Midbrain (tissue), 1 donor: ENCODE results near the gene FAM107B.
"Not testable (repeated sequence)": the region's sequence is repeated elsewhere in the genome, so short reads cannot be mapped to it uniquely, and the experiment has no call there.

Source experiments
- DNase-seq: peaks from one replicate; lab custom pipeline; 2025; lab: John Stamatoyannopoulos, UW

Gene FAM107B

GRCh38 chr10:14664345-14664744 lies 110.4 kb downstream of the FAM107B start:
- DNase-seq: no peak

GRCh38 chr10:14661818-14662217 lies 112.9 kb downstream of the FAM107B start:
- DNase-seq: no peak

GRCh38 chr10:14660831-14661230 lies 113.9 kb downstream of the FAM107B start:
- no peak for DNase-seq

- DNase-seq: peak; percentile 2
These were observed 115.0 kb downstream of the FAM107B start for GRCh38 chr10:14659626-14660196.

GRCh38 chr10:14659137-14659536 lies 115.6 kb downstream of the FAM107B start:
- DNase-seq: not testable (repeated sequence)

GRCh38 chr10:14658331-14659127 lies 116.2 kb downstream of the FAM107B start:
- no peak for DNase-seq

- DNase-seq: no peak
These were observed 118.5 kb downstream of the FAM107B start for GRCh38 chr10:14656052-14656730.

GRCh38 chr10:14654821-14655382 lies 119.8 kb downstream of the FAM107B start:
- no peak for DNase-seq

GRCh38 chr10:14653271-14654161 lies 121.2 kb downstream of the FAM107B start:
- peak; percentile 27 for DNase-seq

GRCh38 chr10:14652816-14653215 lies 121.9 kb downstream of the FAM107B start:
- DNase-seq: no peak

- no peak for DNase-seq
These were observed 122.6 kb downstream of the FAM107B start for GRCh38 chr10:14652067-14652466.

GRCh38 chr10:14649739-14650138 lies 125.0 kb downstream of the FAM107B start:
- DNase-seq: no peak

GRCh38 chr10:14648946-14649345 lies 125.8 kb downstream of the FAM107B start:
- no peak for DNase-seq

- DNase-seq: peak; percentile 78
These were observed 126.5 kb downstream of the FAM107B start for GRCh38 chr10:14648005-14648765.

- DNase-seq: no peak
These were observed 129.3 kb downstream of the FAM107B start for GRCh38 chr10:14645239-14645960.

GRCh38 chr10:14639637-14640036 lies 135.1 kb downstream of the FAM107B start:
- DNase-seq: no peak

GRCh38 chr10:14635043-14635710 lies 139.5 kb downstream of the FAM107B start:
- no peak for DNase-seq

- DNase-seq: not testable (repeated sequence)
These were observed 140.1 kb downstream of the FAM107B start for GRCh38 chr10:14634572-14634971.

GRCh38 chr10:14625765-14626525 lies 148.8 kb downstream of the FAM107B start:
- DNase-seq: peak; percentile 27
